ENCODE results near the gene ZNF45. TPM values are rescaled to one million over a fixed set of nuclear protein-coding genes. Genes with fewer than 3 reads are reported as not detected.

Gene ZNF45
- total RNA-seq, 4 donors from 2014 or later, result 17.4 to 19.7 (median 18.3) TPM

DNA sequence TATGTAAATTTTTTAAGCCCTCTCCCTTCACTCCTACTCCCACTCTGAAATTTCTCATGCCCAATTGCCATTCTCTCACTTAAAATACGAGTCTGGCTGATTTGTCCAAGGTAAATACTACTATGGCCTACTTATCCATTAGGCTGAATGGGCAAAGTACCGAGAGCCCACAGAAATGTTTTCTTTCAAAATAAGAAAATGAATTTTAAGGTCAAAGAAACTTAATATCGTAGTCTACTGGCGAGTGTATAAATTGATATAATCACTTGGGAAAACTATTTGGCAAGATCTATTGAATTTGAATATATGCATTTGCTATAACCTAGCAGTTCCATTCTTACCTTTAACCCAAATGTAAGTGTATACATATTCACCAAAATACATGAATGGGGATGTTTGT, 32.7 kb downstream of the ZNF45 start:
- intact Hi-C loops (cut with DNase I), result loop anchor here (10.0 kb wide), 1 partner anchor 62 kb away; no protein-coding TSS in a partner anchor
- no peaks in the 10 kb centered on the region for H3K9me3 ChIP-seq
- peak overlapping the region in 1 of 3 donors; percentile 48 for H3K4me3 ChIP-seq (replicated peaks in 1 of 3)
- no peaks in the 10 kb centered on the region for H3K27me3 ChIP-seq
- no peak overlapping the region for H3K27ac ChIP-seq
- TF ChIP-seq POLR2A (IDR thresholded peaks at IDR 0.05), result no peak
- TF ChIP-seq, protein P1, sequence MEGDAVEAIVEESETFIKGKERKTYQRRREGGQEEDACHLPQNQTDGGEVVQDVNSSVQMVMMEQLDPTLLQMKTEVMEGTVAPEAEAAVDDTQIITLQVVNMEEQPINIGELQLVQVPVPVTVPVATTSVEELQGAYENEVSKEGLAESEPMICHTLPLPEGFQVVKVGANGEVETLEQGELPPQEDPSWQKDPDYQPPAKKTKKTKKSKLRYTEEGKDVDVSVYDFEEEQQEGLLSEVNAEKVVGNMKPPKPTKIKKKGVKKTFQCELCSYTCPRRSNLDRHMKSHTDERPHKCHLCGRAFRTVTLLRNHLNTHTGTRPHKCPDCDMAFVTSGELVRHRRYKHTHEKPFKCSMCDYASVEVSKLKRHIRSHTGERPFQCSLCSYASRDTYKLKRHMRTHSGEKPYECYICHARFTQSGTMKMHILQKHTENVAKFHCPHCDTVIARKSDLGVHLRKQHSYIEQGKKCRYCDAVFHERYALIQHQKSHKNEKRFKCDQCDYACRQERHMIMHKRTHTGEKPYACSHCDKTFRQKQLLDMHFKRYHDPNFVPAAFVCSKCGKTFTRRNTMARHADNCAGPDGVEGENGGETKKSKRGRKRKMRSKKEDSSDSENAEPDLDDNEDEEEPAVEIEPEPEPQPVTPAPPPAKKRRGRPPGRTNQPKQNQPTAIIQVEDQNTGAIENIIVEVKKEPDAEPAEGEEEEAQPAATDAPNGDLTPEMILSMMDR (IDR thresholded peaks at IDR 0.05), result no peak
- WGBS, 2 donors, result 92 to 96% methylated on average over 4 of the region's 4 CpGs
- H3K36me3 ChIP-seq, result no peaks in the 10 kb centered on the region
- no peak for DNase-seq
- no peaks in the 10 kb centered on the region for H3K4me1 ChIP-seq

GRCh38 chr19:43901395-43902390, 33.4 kb downstream of the ZNF45 start:
- TF ChIP-seq, protein P1 (IDR thresholded peaks at IDR 0.05), result no peak
- no peak for TF ChIP-seq POLR2A (IDR thresholded peaks at IDR 0.05)
- Histone ChIP-seq H3K27me3 (no peaks in the 10 kb centered on the region), H3K9me3 (no peaks in the 10 kb centered on the region), H3K36me3 (no peaks in the 10 kb centered on the region), H3K4me1 (no peaks in the 10 kb centered on the region), H3K27ac (no peak overlapping the region), H3K4me3 (replicated peaks in 1 of 3) (peak overlapping the region in 2 of 3 donors; percentile 33 to 48)
- peak; percentile 76 for DNase-seq
- 10 to 14% methylated on average over 33 to 38 of the region's 39 CpGs for WGBS, 2 donors
- intact Hi-C loops (cut with DNase I), result loop anchor here (10.0 kb wide), 1 partner anchor 63 kb away; no protein-coding TSS in a partner anchor

- no peaks in the 10 kb centered on the region for H3K9me3 ChIP-seq
- no peaks in the 10 kb centered on the region for H3K27me3 ChIP-seq
- no peak overlapping the region for H3K4me3 ChIP-seq (replicated peaks in 1 of 3)
- H3K4me1 ChIP-seq, result no peaks in the 10 kb centered on the region
- H3K27ac ChIP-seq, result no peak overlapping the region
- intact Hi-C loops (cut with DNase I), result no loop called here
- no peak for DNase-seq
- WGBS, 2 donors, result 89 to 95% methylated on average over 2 of the region's 2 CpGs
- H3K36me3 ChIP-seq, result no peaks in the 10 kb centered on the region
- TF ChIP-seq, protein P1 (IDR thresholded peaks at IDR 0.05), result no peak
- TF ChIP-seq POLR2A (IDR thresholded peaks at IDR 0.05), result no peak
Measured at GRCh38 chr19:43895727-43896308, 39.3 kb downstream of the ZNF45 start.

GRCh38 chr19:43883864-43884263, 51.2 kb downstream of the ZNF45 start, which contains the start of gene ZNF404:
Gene ZNF404, minus strand, starts transcription at chr19:43883964.
- DNase-seq, result no peak
- no peak within 1 kb of the TSS for H3K4me3 ChIP-seq (replicated peaks in 1 of 3)
- TF ChIP-seq POLR2A (IDR thresholded peaks at IDR 0.05), result no peak
- TF ChIP-seq, protein P1 (IDR thresholded peaks at IDR 0.05), result no peak
- 91 to 92% methylated on average over 2 of the region's 2 CpGs for WGBS, 2 donors
- intact Hi-C loops (cut with DNase I), result no loop called here
- no peaks in the 10 kb centered on the region for H3K4me1 ChIP-seq
- H3K9me3 ChIP-seq, result no peaks in the 10 kb centered on the region
- H3K27ac ChIP-seq, result no peak within 1 kb of the TSS
- no peaks in the 10 kb centered on the region for H3K27me3 ChIP-seq
- no peaks in the 10 kb centered on the region for H3K36me3 ChIP-seq
